ENCODE measurements around the gene RABL3.

GRCh38 chr3:120637851-120638559 lies 104.3 kb downstream of the RABL3 start:
- TF ChIP-seq POLR2AphosphoS5 (IDR thresholded peaks at IDR 0.05; ENCODE audit: borderline replicate concordance, low read depth, low read length) = no peak
- no peak for TF ChIP-seq EZH2 (IDR thresholded peaks at IDR 0.05)
